Psoas muscle (tissue), 8 donors: Measurements from ENCODE around the gene MYO18A. TPM values are rescaled to one million over a fixed set of nuclear protein-coding genes. Genes with fewer than 3 reads are reported as not detected.
A peak's percentile ranks its signal among the peaks of the same experiment; 100 is the strongest.

Experiments
- ATAC-seq, 4 donors: fragments of 200-7000 bp; cut with Tn5 transposase; one replicate each; pipeline ENCODE4 v1.9.1; 2020; ENCODE audit warnings: moderate library complexity in 3 of 4, mild to moderate bottlenecking in 2 of 4
- DNase-seq, 2 donors: peaks; one replicate each; pipeline ENCODE4 v3.0.0-alpha.2; 2020
- H3K27ac ChIP-seq: fragments of 200-600 bp; one replicate; pipeline ENCODE4 v1.8.0; 2022
- H3K27me3 ChIP-seq, 3 donors: fragments of 200-600 bp in 1 of 3; one replicate each; pipeline versions ENCODE4 v1.6.1 to v1.8.0; 2013 to 2022; ENCODE audit warnings: low read length in 2 of 3, mild to moderate bottlenecking in 2 of 3, moderate library complexity in 1 of 3; ENCODE audit not compliant: insufficient read depth in 3 of 3
- H3K36me3 ChIP-seq, 2 donors: fragments of 200-600 bp in 1 of 2; one replicate each; pipeline versions ENCODE4 v1.6.1 to v1.8.0; 2013 to 2022; ENCODE audit warnings: low read depth in 1 of 2, mild to moderate bottlenecking in 1 of 2, moderate library complexity in 1 of 2; ENCODE audit not compliant: insufficient read depth in 1 of 2
- H3K4me1 ChIP-seq: fragments of 200-600 bp; one replicate; pipeline ENCODE4 v1.8.0; 2022
- H3K4me3 ChIP-seq: fragments of 200-600 bp; one replicate; pipeline ENCODE4 v1.8.0; 2022; ENCODE audit warnings: mild to moderate bottlenecking
- H3K9me3 ChIP-seq: fragments of 200-600 bp; one replicate; pipeline ENCODE4 v1.8.0; 2022
- CTCF ChIP-seq: fragments of 200-600 bp; IDR thresholded peaks from one replicate; pipeline ENCODE4 v1.8.0; 2022; ENCODE audit warnings: antibody characterized with exemption
- WGBS, 3 donors: extraction: QIAGEN DNeasy Blood & Tissue Kit; methylation state at CpG; one replicate each; pipeline versions ENCODE4 v1.1.6 to v1.1.7; 2013; 5-methylcytosine and 5-hydroxymethylcytosine counted together
- intact Hi-C, 2 donors: fragments of 100-400 bp; cut with DNase I; formaldehyde crosslinking; loops; one replicate each; pipeline versions ENCODE4 v1.11.0 to v1.14.2; 2022
- polyA plus RNA-seq, 3 donors: library from polyadenylated mRNA; stranded (reverse); fragments of 200-250 nt; gene quantifications; one replicate each; pipeline ENCODE4 v1.2.3, GENCODE V29; 2013
- total RNA-seq, 4 donors: library from RNA; stranded (reverse); fragmentation: NEBNext Ultra II Directional in 2 of 4; extraction: Animal tissue kit (Norgen Biotek cat#: 25700) in 2 of 4; gene quantifications; one replicate each; pipeline versions ENCODE4 v1.2.1 to v1.2.4, GENCODE V29; 2021 to 2023
- donor health status: healthy with polysubstance abuse.
- donor health status: DM: no; HTN: no; CAD: no; lungs with moderate emphysema.
- donor health status: Bipolar disorder and iron deficiency.
- donor health status: healthy.
- donor health status: DM: yes; HTN: yes; CAD: no.
- donor health status: DM: no; HTN: no; CAD: no.
- donor health status: DM: no; HTN: no; CAD: no.
- donor health status: DM: yes; HTN: yes; CAD: no.

Gene MYO18A
- total and polyA plus RNA-seq, 7 donors, result 142 to 1,274 (median 770) TPM

- no peak for TF ChIP-seq CTCF
- DNase-seq (no peak), ATAC-seq (no peak)
- Histone ChIP-seq H3K4me1 (peaks cover 13% of the 10 kb centered on the region), H3K27ac (peak overlapping the region; percentile 55), H3K36me3 (no peaks in the 10 kb centered on the region), H3K27me3 (no peaks in the 10 kb centered on the region), H3K4me3 (peak overlapping the region; percentile 70), H3K9me3 (no peaks in the 10 kb centered on the region)
- intact Hi-C loops, result loop anchor here (2.0 kb wide), 2 partner anchors 28 to 30 kb away; no protein-coding TSS in a partner anchor
- 49 to 52% (median 51%) methylated on average over 8 of the region's 8 CpGs for WGBS, 3 donors
Observed at GRCh38 chr17:29178750-29179231, 1.4 kb downstream of the MYO18A start.

GRCh38 chr17:29177871-29178749, 2.1 kb downstream of the MYO18A start:
- Histone ChIP-seq H3K27ac (peak overlapping the region; percentile 55), H3K36me3 (no peaks in the 10 kb centered on the region), H3K9me3 (no peaks in the 10 kb centered on the region), H3K4me3 (peak overlapping the region; percentile 70), H3K27me3 (no peaks in the 10 kb centered on the region), H3K4me1 (peaks cover 13% of the 10 kb centered on the region)
- no peak for ATAC-seq
- DNase-seq, result no peak
- TF ChIP-seq CTCF, result no peak
- WGBS, 3 donors, result 57 to 74% (median 69%) methylated on average over 4 of the region's 4 CpGs
- intact Hi-C loops, result loop anchor here (2.0 kb wide), 2 partner anchors 27 to 29 kb away; no protein-coding TSS in a partner anchor

GRCh38 chr17:29177541-29177870, 2.7 kb downstream of the MYO18A start:
- peak overlapping the region; percentile 46 for H3K27ac ChIP-seq
- H3K4me1 ChIP-seq, result peaks cover 13% of the 10 kb centered on the region
- no peaks in the 10 kb centered on the region for H3K27me3 ChIP-seq
- no peaks in the 10 kb centered on the region for H3K9me3 ChIP-seq
- no peak for ATAC-seq
- no peaks in the 10 kb centered on the region for H3K36me3 ChIP-seq
- intact Hi-C loops, result no loop called here
- no peak overlapping the region for H3K4me3 ChIP-seq
- TF ChIP-seq CTCF, result no peak
- WGBS, 3 donors, result 81% methylated on average over 3 of the region's 3 CpGs
- no peak for DNase-seq

- 6 to 8% (median 8%) methylated on average over 40 to 51 of the region's 51 CpGs for WGBS, 3 donors
- Histone ChIP-seq H3K36me3 (no peaks in the 10 kb centered on the region), H3K27me3 (no peaks in the 10 kb centered on the region), H3K9me3 (no peaks in the 10 kb centered on the region), H3K4me3 (peak overlapping the region; percentile 74), H3K27ac (peak overlapping the region; percentile 71), H3K4me1 (peaks cover 13% of the 10 kb centered on the region)
- intact Hi-C loops, result no loop called here
- peak; percentile 45 to 77 for DNase-seq
- peak; percentile 76 to 83 (median 79) for ATAC-seq
- TF ChIP-seq CTCF, result no peak
Observed at GRCh38 chr17:29176558-29177351, 3.4 kb downstream of the MYO18A start.
